ENCODE results near the gene TBC1D4.
A peak's percentile ranks its signal among the peaks of the same experiment; 100 is the strongest.

TBC1D4 gene

DNA sequence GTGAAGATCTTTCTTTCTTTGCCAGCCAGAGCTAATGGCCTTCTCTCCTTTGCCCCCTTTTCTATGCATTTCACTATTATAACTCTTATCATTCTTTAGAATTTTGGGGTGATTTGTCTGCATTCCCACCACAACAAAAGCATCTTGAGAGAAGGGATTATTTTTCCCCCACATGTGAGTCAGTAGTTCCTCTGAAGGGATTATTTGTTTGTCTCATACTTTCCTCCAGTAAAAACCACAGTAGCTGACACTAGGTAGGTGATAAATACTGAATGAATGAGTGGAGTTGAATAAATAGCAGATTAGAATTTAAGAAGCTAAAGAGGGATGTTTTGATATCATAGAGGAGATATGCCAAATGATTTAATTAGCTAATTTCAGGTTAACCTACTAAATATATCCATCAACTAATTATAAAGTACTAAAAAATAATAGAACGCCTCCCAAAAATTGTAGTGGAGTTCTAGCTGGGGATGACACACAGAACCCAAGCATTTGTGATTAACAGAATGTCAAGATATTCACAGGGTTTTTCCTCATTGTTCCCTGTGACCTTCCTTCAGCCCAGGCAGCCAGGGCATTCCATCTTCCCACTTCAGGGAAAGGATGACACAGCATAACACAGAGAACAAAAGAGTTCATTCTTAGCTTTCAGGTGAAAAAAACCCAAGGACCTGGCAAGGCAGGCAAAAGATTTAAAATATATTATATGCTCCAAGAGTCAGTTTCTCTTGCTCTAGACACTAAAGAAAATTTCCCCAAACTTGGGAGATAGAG, 3.5 kb upstream of the TBC1D4 start:
- DNase-seq = no peak

DNA sequence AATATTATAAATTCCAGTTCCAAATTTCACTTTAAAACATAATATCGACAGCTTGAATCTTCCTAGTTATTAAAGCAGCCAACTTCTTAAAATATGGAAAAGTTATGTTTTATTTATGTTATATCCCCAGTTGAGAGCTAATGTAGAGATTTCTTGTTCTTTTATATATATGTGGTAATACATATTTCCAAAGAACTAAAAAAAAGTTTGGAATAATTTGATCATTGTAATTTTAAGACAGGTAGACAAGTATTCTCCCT, 781 bp upstream of the TBC1D4 start:
- no peak for DNase-seq

DNA sequence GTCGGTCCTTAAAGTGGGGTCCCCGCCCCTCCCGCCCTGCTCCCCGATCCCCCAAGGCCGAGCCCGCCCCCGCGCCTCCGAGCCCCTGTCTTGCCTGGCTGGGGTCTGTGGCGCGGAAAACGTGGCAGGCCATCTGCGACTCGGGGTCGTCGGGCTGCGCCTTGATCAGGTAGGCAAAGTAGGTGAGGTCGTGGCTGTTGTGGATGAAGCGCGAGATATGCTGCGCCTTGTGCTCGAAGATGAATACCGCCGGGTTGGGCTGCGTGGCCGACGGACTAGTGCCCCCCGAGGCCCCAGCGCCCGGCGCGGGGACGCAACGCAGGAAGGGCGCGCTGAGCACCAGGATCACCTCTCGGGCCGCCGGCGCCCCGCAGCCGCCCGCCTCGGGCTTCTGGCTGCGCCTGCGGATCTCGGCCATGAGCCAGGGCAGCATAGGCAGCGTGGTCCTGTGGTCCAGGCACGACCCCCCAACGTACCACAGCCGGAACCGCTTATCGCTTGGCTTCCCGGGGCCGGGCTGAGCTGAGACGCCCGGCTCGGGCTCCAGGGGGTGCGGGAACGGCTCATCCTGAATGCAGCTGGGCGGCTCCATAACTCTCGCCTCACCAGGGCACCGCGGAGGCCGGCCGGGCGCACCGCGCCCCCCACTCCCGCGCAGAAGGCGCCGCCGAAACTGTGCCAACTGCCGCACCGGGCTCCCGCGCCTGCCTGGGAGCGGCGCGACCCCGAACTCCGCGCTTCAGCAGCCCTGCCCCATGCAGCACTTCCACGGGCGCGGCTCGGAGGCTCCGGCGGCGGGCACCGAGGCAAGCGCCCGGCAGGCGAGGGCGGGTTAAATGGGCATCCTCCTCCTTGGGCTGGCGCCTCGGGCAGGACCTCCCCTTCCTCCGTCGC, 546 bp downstream of the TBC1D4 start:
- DNase-seq = no peak

DNA sequence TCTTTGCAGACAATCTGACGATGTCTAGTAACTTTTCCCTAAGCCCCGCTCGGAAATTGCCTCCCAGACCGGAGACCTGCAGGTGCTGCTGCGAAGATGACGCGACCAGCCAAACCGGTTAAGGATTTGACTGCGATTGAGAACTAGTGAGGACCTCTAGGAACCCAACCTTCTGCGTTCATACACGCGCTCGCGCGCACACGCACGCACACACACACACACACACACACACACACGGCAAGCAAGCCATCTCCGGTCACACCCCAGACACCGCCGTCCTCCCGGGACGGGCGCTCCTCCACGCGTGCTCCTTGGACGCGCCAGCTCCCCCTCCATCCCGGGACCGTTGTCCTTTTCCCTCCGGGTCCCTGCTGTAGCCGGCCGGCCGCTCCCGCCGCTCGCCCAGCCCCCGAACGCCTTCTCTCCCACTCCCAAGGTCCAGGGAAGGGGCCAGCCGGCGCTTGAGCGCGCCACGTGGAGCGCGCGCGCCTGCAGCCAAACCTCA, 1.2 kb downstream of the TBC1D4 start:
- peak; percentile 11 for DNase-seq

DNA sequence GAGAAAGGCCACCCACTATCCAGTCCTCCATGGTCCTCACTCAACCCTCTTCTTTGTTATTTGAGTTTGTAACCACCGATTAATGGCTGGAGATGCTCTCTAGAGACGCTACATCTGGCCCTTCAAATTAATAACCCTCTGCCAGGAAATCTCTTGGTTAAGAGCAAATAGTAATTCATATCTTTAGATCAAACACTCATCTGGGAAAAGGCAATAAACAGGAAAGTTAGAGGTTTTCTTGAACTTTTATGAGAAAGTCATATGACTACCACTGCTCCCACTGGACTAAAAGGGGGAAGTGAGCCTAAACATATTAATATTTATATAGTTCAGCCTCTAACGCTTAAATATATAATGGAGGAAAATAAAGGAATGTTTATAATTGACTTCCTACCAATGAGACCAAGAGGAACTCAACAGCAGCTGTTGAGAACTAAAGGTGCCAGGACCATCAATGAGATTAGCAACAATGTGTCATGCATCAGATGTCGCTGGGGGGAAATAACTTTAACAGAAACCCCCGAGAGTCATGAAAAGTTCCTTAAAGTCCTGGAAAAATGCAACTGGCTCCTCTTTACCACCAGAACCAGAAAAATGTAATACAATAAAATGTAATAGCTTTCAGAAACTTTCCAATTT, 2.7 kb downstream of the TBC1D4 start:
- DNase-seq = peak; percentile 74

DNA sequence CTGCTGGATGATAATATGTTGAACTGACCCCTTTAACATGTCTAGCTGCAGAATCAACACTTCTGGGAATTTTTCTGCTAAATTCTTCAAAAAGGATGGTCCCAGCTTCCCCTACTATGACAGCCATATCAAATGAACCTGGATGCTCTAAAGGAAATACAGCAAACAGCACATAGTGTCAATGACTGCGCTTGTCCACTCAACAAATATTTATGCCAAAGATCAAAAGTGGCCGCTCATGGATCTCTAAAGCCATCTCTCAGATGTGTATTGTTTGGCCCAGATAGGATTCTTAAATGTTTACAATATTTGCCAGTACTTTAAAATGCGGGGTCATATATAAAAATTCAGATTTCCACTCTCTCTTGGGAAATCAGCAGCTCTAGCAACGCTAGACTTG, 3.3 kb downstream of the TBC1D4 start:
- DNase-seq = no peak

DNA sequence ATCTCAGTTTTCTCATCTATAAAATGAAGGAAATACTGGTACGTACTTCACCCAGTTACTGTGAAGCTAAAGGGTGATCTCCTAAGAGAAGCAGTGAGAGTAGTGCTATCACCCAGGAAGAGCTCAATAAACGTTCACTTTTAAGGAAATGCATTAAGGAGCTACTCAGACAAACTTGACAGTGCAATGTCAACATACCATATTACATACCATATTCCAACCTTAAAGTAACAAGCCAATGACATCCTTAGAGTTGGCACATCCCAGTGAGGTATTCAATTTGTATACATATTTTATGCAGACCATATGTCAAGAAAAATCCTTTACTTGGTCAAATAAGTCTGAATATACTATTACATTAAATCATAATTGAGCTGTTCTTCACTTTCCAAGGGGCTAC, 7.0 kb downstream of the TBC1D4 start:
- no peak for DNase-seq

DNA sequence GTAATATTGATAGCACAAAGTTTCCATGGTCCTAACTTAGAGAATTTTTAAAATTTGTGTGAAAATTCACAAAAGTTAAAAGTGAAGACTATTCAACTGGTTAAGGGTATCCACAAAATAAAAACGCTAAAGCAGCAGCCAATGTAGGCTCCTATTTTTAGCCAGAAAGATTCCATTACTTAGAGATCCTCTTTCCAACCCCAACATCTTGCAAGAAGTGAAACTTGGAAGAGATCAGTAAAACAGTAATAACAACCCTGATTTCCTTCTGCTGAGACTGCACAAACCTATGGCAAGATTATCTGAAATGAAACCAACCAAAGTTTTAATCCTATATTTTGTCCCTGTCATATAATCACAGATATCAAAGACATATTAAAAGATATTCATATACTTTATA, 8.5 kb downstream of the TBC1D4 start:
- no peak for DNase-seq

DNA sequence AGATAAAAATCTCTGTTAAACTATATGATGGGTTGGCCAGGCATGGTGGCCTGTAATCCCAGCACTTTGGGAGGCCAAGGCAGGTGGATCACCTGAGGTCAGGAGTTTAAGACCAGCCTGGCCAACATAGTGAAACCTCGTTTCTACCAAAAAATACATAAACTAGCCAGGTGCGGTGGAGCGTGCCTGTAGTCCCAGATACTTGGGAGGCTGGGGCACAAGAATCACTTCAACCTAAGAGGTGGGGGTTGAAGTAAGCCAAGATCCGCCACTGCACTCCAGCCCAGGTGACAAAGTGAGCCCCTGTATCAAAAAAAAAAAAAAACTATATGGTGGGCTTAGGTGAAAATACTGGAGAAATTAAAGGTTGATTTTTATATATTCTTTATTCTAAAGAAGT, 11.3 kb downstream of the TBC1D4 start:
- no peak for DNase-seq

DNA sequence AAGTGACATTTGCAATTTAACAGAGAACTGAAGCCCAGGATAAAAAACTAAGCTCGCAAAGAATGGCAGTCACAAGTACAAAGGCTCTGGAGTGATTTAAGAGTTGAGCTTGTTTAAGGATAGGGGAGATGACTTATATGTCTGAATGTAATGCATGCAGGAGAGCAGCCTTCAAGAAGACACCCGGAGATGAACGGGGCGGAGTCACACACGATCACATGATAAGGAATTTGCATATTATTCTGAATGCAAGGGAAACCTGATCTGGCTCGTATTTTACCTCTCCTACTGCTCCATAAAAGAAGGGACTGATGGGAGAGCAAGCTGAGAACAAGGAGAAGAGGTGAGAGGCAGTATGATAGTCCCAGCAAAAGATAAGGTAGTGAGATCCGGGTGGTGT, 12.9 kb downstream of the TBC1D4 start:
- no peak for DNase-seq

DNA sequence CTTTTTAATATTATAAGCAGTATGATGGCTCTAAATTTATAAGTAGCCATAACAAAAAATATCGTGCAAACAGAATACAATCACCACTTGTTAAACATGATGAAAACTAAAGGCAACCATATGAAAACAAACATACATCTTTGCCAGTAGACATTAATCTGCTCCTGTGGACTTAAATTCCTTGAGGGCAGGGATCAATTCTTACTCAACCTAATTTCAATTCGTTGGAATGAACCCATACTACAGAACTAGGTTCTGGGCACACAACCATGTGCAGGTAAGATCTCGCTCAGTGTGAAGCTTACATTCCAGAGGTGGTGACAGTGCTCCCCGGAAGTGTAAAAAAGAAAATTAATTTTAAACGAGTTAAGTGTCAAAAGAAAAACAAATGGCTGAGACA, 13.4 kb downstream of the TBC1D4 start:
- DNase-seq = no peak

DNA sequence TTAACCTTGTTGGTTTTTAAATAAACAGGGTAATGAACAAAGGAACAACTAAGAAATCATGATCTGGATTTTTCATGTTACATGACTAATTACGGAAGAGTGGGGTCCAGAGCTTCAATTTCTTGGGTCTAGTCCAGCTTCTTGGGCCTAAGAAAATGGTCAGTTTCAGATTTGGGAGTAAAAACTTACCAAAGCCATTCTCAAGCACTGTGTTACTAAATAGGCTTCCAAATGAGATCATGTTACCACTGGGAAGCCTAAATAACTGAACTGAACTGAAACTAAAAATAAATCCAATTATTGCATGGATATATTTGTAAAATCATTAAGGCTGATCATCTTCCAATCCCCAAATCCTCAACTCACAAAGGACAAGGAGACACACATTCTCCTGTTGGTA, 13.9 kb downstream of the TBC1D4 start:
- no peak for DNase-seq

DNA sequence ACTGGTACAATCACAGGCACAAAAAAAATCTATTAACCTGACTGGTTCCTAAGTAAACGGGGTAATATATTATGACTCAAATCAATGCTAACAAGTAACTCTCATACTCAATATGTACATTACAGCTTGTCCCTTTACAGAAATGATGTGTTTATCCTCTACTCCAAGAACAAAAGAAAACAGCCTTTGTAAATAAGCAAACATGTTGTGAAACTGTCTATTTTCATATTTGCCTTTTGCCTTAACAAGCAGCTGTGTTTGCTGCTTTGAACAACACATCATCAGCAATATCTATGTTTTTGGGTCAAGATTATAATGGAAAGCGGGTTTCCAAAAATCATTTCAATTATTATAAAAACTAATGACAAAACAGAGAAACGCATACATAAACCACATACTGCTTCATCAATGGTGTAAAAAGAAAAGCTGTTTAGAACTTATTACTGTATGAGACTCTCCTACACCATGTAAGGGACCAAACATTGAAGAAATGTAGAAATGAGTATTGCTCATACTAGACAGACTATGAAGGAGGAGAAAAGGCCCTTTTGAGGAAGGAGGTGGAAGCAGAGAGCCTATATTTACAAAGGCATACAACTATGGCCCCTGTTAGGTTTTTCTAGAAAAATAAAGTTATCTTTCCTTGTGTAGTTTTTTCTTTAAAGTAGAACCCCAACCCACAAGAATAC, 14.8 kb downstream of the TBC1D4 start:
- no peak for DNase-seq

DNA sequence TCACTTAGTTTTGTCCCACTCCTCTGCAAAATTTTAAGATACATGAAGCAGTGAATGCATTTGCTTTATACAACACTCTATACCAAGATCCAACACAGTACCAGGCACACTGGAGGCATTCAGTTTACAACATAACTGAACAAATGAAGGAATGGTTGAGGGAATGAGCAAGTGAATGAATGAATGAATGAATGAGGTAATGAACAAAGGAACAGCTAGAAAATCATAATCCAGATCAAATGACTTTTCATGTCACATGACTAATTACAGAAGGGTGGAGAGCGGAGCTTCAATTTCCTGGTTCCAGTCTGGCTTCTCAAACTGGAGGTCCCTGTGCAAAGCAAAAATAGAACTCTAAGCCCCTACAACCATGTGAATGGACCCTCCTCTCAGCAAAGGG, 16.7 kb downstream of the TBC1D4 start:
- DNase-seq = no peak

DNA sequence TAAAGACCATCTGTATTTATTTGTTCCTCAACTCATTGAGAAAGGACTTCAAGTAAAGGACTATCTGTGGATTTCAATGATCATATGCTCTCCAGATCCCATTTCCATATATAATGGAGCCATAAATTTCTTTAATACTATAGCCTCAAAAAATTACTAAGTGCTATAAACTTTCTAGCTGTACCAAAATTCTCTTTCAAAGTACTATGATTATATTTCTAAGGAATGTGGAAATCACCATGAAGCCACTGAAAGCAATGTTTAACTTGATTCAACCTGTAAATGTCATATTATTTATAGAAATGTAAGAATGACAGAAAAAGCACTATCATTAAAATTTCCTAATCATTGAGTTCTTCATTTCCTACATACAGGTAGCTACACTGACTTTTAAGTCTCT, 20.7 kb downstream of the TBC1D4 start:
- no peak for DNase-seq

DNA sequence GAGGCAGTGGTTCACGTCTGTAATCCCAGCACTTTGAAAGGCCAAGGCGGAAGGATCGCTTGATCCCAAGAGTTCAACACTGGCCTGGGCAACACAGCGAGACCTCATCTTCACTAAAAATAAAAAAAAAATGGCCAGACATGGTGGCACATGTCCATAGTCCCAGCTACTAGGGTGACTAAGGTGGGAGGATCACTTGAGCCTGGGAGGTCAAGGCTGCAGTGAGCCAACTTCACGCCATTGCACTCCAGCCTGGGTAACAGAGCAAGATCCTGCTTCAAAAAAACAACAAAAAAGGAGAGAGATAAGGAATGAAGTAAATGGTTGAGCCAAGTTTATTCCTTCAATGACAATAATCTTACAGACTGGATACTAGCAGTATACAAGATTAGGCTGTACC, 21.3 kb downstream of the TBC1D4 start:
- DNase-seq = no peak

DNA sequence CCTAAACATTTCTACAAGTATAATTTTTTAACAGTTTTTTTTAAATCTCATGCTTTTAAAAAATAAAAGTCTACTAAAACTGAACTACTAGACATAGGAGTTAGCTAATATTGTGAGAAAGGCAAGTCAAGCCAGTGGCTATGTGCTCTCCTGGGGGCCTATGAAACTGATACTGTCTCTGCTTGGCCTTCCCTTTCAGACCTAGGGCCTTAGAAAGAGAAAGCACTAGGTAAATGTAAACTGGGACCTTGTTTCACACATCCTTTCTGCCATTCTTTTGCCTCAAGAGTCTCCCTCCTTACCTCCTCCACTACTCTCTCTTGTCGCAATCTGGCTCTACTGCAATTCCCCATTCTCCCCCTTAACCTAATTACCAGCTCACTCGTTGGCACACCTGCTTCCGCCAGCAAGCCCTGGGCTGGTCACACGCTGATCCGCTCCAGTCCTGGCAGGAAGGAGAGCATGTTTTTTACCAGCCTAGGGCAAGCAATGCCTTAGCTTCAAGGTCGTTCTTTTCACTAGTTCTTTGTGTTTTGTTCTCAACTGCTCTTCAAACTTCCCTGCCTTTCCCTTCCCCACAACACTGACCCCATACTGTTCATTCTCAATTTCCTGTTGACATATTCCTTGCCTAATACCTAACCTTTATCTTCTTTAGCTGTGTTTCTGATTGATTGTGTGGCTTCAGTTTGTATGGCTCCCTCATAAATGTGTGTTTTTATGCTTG, 23.1 kb downstream of the TBC1D4 start:
- no peak for DNase-seq

DNA sequence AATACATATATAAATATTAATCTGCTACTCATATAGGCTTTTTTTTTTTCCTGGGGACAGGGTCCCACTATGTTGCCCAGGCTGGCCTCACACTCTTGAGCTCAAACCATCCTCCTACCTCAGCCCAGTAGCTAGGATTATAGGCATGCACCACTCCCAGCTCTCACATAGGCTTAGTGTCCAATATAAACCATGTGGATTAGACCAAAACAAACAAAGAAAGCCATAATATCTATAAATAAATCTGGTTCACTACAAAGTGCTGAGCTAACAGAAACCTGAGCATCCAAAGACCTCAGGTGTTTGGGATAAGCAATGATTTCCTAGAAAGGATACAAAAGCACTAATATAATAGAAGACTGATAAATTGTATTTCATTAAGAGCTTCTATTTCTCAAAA, 26.0 kb downstream of the TBC1D4 start:
- no peak for DNase-seq

DNA sequence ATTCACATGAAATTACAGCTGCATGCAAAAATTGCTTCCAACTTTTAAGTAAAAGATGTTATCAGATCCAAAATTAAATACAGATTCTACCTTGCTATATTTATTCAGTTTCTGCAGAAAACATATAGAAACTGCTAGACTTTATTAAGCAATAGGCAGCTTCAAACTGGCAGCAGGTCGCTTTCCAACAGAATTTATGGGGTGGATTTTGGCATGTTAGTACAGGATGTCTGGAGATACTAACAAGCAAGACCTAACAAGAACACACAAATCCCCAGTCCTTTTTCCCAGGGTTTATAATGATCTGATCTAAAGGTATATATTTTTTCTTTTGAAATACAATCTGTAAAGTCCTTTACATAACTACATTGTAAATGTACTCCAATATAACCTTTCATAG, 27.5 kb downstream of the TBC1D4 start:
- no peak for DNase-seq

DNA sequence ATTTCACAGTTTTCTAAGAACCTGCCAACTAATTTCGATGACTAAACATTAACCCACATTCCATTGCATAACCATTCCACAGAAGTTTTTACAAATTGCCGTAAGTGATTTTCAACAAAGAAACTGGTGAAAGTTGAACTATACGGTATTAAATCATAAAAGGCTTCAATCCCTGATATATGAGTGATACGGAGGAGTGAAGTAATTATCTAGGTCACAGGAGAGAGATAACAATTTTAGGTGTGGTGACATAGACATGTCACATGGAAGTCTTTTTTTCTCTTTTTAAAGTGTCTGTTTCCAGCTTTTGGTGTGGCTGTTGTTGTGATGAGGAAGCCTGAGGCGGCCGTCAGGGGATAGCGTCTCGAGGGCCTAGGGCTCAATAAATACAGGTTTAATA, 29.4 kb downstream of the TBC1D4 start:
- no peak for DNase-seq

DNA sequence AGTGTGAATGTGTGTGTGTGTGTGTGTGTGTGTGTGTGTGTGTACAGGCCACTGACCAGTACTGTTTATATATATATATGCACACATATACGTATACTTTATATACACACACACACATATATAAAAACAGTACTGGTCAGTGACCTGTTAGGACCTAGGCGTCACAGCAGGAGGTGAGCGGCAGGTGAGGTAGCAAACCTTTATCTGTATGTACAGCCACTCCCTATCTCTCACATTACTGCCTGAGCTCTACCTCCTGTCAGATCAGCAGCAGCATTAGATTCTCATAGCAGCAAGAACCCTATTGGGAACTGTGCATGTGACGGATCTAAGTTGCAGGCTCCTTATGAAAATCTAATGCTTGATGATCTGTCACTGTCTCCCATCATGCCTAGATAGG, 34.5 kb downstream of the TBC1D4 start:
- DNase-seq = no peak

DNA sequence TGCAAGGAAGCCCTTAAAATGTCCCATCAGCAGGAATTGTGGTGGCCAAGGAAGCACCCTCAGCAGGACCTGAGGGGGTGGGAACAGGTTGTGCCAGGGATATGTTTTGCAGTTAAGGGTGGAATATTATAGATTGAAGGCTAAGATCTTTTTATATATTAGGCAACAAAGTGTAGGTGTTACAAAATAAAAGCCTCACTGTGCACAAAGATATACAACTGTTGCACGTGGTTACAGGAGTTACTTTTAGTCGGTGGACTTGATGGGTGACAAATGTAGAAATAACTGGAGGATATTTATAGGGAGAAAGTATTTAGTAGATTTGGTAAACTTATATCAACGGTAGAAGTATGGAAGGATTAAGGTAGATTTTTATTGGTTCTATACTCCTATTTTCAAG, 35.1 kb downstream of the TBC1D4 start:
- no peak for DNase-seq
